Bronchial epithelial cell (primary cell): Measurements from ENCODE around the gene CSRP1. TPM values are rescaled to one million over a fixed set of nuclear protein-coding genes. Genes with fewer than 3 reads are reported as not detected.

Source experiments
- DNase-seq: peaks from one replicate; pipeline ENCODE4 v3.0.0-alpha.2; 2010; ENCODE audit warnings: low read depth
- FAIRE-seq: peaks from 2 replicates; lab custom pipeline; 2011; peaks lifted over from hg19 to GRCh38; lab: Jason Lieb, UNC
- H3K27me3 ChIP-seq: 2 replicates; pipeline ENCODE4 v1.5.1; 2011; ENCODE audit warnings: low read length; ENCODE audit not compliant: control insufficient read depth, insufficient read depth
- H3K36me3 ChIP-seq: 2 replicates; pipeline ENCODE4 v1.5.1; 2011; ENCODE audit warnings: low read length; ENCODE audit not compliant: control insufficient read depth, insufficient read depth
- H3K4me3 ChIP-seq: 2 replicates; pipeline ENCODE4 v1.5.1; 2011; ENCODE audit warnings: mild to moderate bottlenecking, low read depth, low read length, control low read depth
- CTCF ChIP-seq: IDR thresholded peaks from 2 replicates; pipeline ENCODE4 v1.5.1; 2011; ENCODE audit warnings: mild to moderate bottlenecking, moderate library complexity, low read length, control low read depth, inconsistent platforms; ENCODE audit not compliant: insufficient read depth, severe bottlenecking
- total RNA-seq: library from RNA; depleted of rRNA; stranded (reverse); fragments of >200 nt; gene quantifications from 2 replicates; pipeline ENCODE4 v1.2.1, GENCODE V29; 2014

Gene CSRP1
- total RNA-seq, 1 donor from 2014 or later: 257 TPM

- DNase-seq (no peak), FAIRE-seq (no peak)
- no peaks in the 10 kb centered on the region for H3K27me3 ChIP-seq
- H3K36me3 ChIP-seq: no peaks in the 10 kb centered on the region
- no peak overlapping the region for H3K4me3 ChIP-seq
- TF ChIP-seq CTCF: no peak
Observed at GRCh38 chr1:201450721-201451291, 56.1 kb downstream of the CSRP1 start.

DNA sequence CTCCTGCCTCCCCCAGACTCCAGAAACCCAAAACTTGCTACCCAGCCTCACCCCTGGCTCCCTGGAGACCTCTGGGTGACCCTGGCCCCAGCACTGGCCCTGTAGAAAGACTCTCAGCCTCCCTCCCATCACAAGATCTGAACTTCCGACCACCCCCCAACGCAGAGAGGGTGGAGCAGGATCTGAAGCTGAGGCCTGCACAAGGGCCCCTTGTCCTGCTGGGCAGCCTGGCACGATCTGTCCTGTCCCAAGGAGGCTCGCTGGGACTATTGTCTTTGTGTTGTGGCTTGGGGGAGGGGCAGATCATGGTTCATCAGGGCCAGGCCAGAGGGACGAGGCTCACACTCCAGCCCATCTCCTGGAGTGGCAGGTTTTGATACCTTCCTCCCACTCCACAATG lies 57.9 kb downstream of the CSRP1 start:
- H3K27me3 ChIP-seq: no peaks in the 10 kb centered on the region
- no peak for TF ChIP-seq CTCF
- H3K4me3 ChIP-seq: no peak overlapping the region
- DNase-seq (no peak), FAIRE-seq (no peak)
- H3K36me3 ChIP-seq: no peaks in the 10 kb centered on the region

- no peaks in the 10 kb centered on the region for H3K36me3 ChIP-seq
- FAIRE-seq: no peak
- H3K4me3 ChIP-seq: no peak overlapping the region
- peak; percentile 95 for TF ChIP-seq CTCF
- peak; percentile 84 for DNase-seq
- no peaks in the 10 kb centered on the region for H3K27me3 ChIP-seq
Observed at GRCh38 chr1:201447903-201448871, 58.7 kb downstream of the CSRP1 start.

- no peak for FAIRE-seq
- no peak for TF ChIP-seq CTCF
- Histone ChIP-seq H3K36me3 (no peaks in the 10 kb centered on the region), H3K4me3 (no peak overlapping the region), H3K27me3 (no peaks in the 10 kb centered on the region)
- no peak for DNase-seq
Observed at GRCh38 chr1:201445310-201445709, 61.6 kb downstream of the CSRP1 start.

GRCh38 chr1:201444792-201445191 lies 62.1 kb downstream of the CSRP1 start:
- no peak for DNase-seq
- H3K27me3 ChIP-seq: no peaks in the 10 kb centered on the region
- TF ChIP-seq CTCF: no peak
- H3K36me3 ChIP-seq: no peaks in the 10 kb centered on the region
- FAIRE-seq: no peak
- no peak overlapping the region for H3K4me3 ChIP-seq
